ENCODE results near the gene NUDT21.

Gene NUDT21

GRCh38 chr16:56460101-56460500 is 9.0 kb upstream of the NUDT21 start:
- no peak for DNase-seq

DNA sequence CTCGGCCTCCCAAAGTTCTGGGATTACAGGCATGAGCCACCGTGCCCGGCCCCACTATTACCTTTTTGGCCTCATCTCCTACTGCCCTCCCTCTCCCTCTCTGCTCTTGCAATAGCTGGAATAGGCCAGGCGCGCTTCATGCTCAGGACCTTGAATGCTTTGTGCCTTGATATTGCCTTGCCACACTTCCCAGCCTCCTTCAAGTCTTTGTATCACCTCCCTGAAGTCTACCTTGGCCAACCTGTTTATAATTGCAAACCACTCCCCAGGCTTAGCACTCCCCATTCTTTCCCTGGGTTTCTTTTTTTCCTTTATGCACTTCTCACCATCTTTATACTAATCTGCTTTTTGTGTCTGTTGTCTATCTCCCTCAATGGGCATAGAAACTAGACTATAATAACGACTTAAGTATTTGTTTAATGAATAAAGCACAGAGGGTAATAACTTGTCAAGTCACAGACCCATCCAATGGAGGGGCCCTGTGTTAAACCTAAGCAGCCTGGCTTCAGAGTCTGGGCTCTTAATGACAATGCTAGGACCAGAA is 6.9 kb upstream of the NUDT21 start:
- DNase-seq, result no peak

DNA sequence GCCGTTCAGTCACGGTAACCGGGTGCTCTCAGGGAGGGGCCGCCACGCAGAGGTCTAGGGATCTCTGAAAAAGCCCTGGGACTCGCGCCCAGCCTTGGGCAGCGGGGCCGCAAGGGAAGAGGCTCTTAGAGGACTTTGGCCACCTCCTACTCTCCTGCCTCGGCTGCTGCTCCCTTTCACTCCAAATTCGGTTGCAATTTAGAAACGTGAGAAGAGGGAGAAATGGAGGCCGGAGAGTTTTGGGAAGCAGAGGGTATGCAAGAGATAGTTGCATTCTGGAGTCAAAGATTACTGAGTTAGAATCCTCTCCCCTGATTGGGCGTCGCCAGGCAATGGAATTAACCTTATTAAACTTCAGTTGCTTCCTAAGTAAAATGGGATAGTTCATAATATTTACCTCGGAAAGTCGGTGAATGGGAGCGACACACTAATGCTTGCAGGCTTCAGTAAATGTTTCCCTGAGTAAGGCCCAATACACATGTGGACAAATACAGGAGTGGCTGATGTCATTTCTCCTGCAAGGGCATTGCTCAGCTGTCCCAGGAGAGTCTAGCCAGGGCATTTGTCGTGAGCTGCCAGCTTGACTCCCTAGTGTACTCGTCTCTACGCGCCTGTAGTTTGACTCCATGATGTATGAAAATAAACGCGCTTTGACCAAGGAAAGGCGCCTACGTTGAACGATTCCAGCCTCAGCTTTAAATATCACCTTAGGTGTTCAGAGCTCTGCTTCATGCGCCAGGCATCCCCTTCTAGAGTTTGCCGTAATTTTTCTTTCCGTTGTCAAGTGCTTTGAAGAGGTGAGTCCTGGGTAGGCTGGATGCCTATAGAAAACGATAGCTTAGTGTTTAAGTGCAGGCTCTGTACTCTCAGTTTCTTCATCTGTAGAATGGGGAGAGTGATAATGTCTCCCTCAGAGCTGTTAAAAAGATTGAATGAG is 889 bp upstream of the NUDT21 start:
- DNase-seq, result peak; percentile 40

GRCh38 chr16:56450275-56450985 is 702 bp downstream of the NUDT21 start:
- no peak for DNase-seq

- no peak for DNase-seq
Observed at GRCh38 chr16:56448005-56448404, 3.1 kb downstream of the NUDT21 start.

DNA sequence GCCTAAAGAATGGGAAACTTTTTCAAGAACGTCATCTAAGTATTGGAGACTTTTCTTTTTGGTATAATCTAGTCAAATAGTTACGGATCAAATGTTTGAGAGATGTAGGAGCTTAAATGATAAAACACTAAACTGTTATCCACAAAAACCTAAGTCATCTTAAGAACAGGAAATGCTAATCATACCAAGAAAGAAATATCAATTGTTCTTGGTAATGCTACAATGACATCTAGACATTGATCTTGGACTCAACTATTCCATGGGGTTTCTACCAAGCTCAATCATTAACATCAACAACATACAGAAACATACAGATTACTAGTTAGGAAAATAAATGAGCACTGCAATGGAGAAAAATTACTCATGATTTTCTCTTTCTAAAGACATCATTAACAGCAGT is 3.8 kb downstream of the NUDT21 start:
- DNase-seq, result no peak

GRCh38 chr16:56438038-56438437 is 13.1 kb downstream of the NUDT21 start:
- DNase-seq, result no peak

GRCh38 chr16:56436258-56436657 is 14.9 kb downstream of the NUDT21 start:
- DNase-seq, result no peak

- no peak for DNase-seq
Observed at GRCh38 chr16:56428091-56428490, 23.0 kb downstream of the NUDT21 start.

GRCh38 chr16:56426585-56426984 is 24.5 kb downstream of the NUDT21 start:
- DNase-seq, result no peak

DNA sequence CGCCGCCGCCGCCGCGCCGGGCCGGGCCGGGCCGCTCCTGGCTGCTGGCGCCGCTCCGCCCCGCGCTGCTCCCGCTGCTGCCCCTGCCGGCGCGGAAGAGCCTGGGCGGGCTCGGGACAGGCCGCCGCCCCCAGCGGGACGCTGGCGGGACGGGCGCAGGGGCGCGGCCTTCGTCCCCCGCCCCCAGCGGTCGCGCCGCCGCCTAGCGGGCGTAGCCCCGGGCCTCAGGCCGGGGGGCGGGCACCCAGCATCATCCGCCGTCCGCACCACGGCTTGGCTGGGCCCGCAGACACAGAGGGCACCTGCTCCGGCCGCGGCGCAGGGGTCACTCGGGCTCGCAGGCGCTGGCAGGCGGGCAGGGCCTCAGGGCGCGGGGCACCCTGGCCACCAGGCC is 25.7 kb downstream of the NUDT21 start, which contains the start of gene AMFR:
Gene AMFR, minus strand, starts transcription at position 107 of the 394 bp plus-strand sequence. CDS start 218 bp downstream, outside the sequence.
- DNase-seq, result peak; percentile 75

GRCh38 chr16:56424791-56425438 is 26.2 kb downstream of the NUDT21 start:
- peak; percentile 14 for DNase-seq

DNA sequence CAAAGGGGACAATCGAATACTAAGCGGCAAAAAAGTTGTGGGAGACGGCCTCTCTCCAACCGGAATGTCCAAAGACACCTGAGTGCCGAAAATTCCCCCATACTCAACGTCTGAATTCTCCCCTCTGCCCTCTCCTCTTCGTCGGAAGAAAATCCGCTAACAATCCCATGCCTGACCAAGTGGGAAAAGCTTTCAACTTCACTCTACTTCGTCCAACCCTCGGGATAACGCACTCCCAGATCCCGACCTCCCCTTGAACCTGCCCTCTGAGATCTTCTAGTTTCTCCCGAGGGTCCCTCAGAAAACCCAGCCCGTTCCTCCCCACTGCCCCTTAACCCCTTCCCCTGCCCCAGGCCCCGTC is 26.7 kb downstream of the NUDT21 start:
- DNase-seq, result no peak

- DNase-seq, result no peak
Observed at GRCh38 chr16:56423584-56424403, 27.3 kb downstream of the NUDT21 start.

GRCh38 chr16:56422896-56423441 is 28.2 kb downstream of the NUDT21 start:
- DNase-seq, result no peak

DNA sequence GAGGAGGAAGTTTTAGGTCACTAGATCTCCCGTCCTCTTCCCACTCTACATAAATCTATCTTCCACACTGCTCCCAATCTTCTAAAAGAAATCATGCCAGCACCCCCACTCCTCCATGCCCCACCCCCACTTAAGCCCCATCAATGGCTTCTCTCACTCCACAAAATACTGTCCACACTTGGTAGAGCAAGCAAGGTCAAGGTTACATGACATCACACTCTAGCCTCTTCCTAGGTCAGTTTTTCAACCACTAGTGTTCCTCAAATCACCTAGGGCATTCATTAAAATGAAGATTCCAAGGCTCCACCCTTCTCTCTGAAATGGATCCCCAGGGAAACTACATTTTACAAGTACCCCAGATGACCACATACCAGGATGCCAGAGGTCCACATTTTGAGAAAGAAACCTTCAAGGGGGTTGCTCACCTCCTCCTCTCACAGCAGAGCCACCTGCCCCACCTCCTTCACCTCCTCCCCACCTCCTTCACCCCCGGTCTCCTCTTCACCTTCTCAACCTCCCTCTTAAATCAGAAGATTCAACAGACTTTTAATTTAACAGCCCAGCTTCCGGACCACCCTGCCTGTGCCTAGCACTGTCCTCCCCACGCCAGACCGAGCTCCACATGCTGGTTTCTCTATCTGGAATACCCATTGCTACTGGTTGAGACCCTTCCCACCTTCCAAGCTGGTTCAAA is 29.0 kb downstream of the NUDT21 start:
- no peak for DNase-seq

DNA sequence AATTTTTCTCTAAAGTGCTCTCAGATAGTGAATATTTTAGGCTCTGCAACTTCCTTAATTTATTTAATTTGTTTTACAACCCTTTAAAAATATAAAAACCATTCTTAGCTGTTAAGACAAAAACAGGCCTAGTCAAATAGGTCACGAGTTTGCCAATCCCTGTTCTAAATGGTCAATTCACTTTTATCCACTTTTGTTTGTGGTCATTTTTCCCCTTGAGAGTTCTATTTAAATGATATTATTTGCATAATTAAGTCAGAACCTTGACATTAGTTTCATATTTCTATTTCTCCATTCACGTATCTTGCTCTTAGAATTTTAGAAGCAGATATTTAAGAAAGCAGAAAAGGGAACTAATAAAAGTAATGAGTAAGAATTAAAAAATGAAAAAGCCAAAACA is 29.8 kb downstream of the NUDT21 start:
- DNase-seq, result no peak

DNA sequence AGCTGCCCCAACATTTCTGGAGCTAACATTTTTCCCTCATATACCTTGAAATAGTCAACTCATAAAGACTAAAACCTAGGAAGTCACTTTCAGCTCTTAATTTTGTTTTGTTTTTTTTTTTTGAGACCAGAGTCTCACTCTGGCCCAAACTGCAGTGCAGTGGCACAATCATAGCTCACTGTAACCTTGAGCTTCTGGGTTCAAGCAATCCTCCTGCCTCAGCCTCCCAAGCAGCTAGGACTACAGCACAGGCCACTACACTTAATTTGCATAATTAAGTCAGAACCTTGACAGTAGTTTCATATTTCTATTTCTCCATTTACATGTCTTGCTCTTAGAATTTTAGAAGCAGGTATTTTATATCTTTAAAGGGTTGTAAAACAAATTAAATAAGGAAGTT is 30.5 kb downstream of the NUDT21 start:
- no peak for DNase-seq

- no peak for DNase-seq
Observed at GRCh38 chr16:56419740-56420548, 31.2 kb downstream of the NUDT21 start.

DNA sequence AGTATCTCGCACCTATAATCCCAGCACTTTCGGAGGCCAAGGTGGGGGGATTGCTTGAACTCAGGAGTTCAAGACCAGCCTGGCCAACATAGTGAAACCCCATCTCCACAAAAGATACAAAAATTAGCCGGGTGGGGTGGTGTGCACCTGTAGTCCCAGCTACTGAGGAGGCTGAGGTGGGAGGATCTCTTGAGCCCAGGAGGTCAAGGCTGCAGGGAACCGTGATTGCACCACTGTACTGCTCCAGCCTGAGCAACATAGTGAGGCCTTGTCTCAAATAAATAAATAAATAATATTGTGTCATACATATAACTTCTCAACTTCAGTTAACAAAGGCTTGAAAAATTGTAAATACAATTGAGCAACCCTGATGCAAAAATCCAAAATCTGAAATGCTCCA is 34.0 kb downstream of the NUDT21 start:
- no peak for DNase-seq

GRCh38 chr16:56415875-56416274 is 35.3 kb downstream of the NUDT21 start:
- no peak for DNase-seq
